GM23248 (cell line): Measurements from ENCODE around the gene ELOB.

ENCODE experiments used
- EZH2 ChIP-seq: fragments of 200-600 bp; sonication (generic); IDR thresholded peaks from 2 replicates; pipeline ENCODE4 v1.6.1; 2018; ENCODE audit warnings: antibody characterized with exemption, mild to moderate bottlenecking; ENCODE audit not compliant: insufficient read depth, poor library complexity, severe bottlenecking
- EZH2phosphoT487 ChIP-seq: fragments of 200-600 bp; sonication (generic); IDR thresholded peaks from 2 replicates; pipeline ENCODE4 v1.6.1; 2018; ENCODE audit warnings: antibody characterized with exemption, moderate library complexity, mild to moderate bottlenecking, low read depth; ENCODE audit not compliant: insufficient read depth

DNA sequence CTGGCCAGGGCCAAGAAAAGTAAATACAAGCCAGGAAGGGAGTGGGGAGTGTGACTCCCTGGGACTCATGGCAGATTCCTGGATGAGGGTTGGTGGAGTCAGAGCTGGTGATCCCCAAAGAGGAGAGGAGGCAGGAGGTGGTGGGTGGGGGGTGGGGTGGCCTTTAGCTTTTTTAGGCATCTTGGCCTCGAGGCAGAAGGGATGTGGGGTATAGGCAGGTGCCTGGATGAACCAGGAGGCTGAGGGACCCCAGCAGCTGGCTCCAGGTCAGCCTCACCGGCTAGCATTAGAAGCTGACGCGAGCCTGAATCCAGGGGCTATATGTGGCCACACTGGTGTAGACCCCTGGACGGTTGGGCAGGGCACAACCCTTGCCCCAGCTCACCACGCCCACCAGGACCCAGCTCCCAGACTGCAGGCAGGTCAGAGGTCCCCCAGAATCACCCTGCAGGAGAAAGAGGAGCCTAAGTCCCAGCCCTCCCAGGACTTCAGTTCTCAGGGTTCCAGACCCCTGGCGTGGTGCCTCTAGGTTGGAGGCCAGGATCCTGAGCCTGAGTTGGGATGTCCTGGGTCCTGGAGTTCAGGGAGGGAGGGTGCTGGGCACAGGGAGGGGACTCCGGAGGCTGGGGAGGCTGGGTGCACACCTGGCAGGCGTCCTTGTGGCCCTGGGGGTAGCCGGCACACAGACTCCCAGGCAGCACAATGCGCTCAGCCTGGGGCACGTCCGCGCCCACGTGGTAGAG is 7.4 kb upstream of the ELOB start:
- TF ChIP-seq EZH2phosphoT487 (no peak), EZH2 (no peak)
